DMS 273 (cell line): ENCODE measurements around the gene SUPT4H1.

Source experiments
- DNase-seq: peaks from one replicate; lab custom pipeline; 2025; ENCODE audit not compliant: unreplicated experiment; lab: John Stamatoyannopoulos, UW

Gene SUPT4H1

GRCh38 chr17:58365185-58365979, 13.4 kb upstream of the SUPT4H1 start:
- DNase-seq, result no peak

- no peak for DNase-seq
Observed at GRCh38 chr17:58364270-58364942, 12.4 kb upstream of the SUPT4H1 start.

GRCh38 chr17:58363457-58364185, 11.6 kb upstream of the SUPT4H1 start:
- no peak for DNase-seq

- no peak for DNase-seq
Observed at GRCh38 chr17:58362368-58363014, 10.5 kb upstream of the SUPT4H1 start.

- DNase-seq, result peak; percentile 33
Observed at GRCh38 chr17:58360296-58361063, 8.5 kb upstream of the SUPT4H1 start.

- no peak for DNase-seq
Observed at GRCh38 chr17:58358408-58359172, 6.6 kb upstream of the SUPT4H1 start.

GRCh38 chr17:58357312-58358297, 5.6 kb upstream of the SUPT4H1 start:
- DNase-seq, result no peak

GRCh38 chr17:58356231-58356630, 4.2 kb upstream of the SUPT4H1 start:
- DNase-seq, result no peak

GRCh38 chr17:58354541-58355216, 2.7 kb upstream of the SUPT4H1 start:
- DNase-seq, result no peak

GRCh38 chr17:58353389-58353825, 1.4 kb upstream of the SUPT4H1 start:
- DNase-seq, result no peak

- DNase-seq, result peak; percentile 46
Observed at GRCh38 chr17:58352596-58353388, 791 bp upstream of the SUPT4H1 start.

- no peak for DNase-seq
Observed at GRCh38 chr17:58351182-58351581, 819 bp downstream of the SUPT4H1 start.

GRCh38 chr17:58348038-58348437, 4.0 kb downstream of the SUPT4H1 start:
- DNase-seq, result no peak

GRCh38 chr17:58345500-58345899, 6.5 kb downstream of the SUPT4H1 start:
- no peak for DNase-seq

- DNase-seq, result no peak
Observed at GRCh38 chr17:58344791-58345157, 7.2 kb downstream of the SUPT4H1 start.

GRCh38 chr17:58344047-58344790, 7.8 kb downstream of the SUPT4H1 start:
- no peak for DNase-seq

GRCh38 chr17:58343131-58343530, 8.9 kb downstream of the SUPT4H1 start:
- no peak for DNase-seq
